GM18517 (cell line): ENCODE measurements around the gene RMRP.
"Not testable (repeated sequence)": the region's sequence is repeated elsewhere in the genome, so short reads cannot be mapped to it uniquely, and the experiment has no call there.

Experiments used
- ATAC-seq: cut with Tn5 transposase; IDR thresholded peaks from one replicate; pipeline ENCODE4 v1.9.1; 2021; ENCODE audit warnings: mild to moderate bottlenecking, moderate library complexity; ENCODE audit not compliant: unreplicated experiment

The RMRP gene

GRCh38 chr9:35615981-35616680 is 41.7 kb downstream of the RMRP start:
- no peak for ATAC-seq

- no peak for ATAC-seq
Observed at GRCh38 chr9:35612843-35613242, 45.0 kb downstream of the RMRP start.

- not testable (repeated sequence) for ATAC-seq
Observed at GRCh38 chr9:35612066-35612465, 45.8 kb downstream of the RMRP start.

GRCh38 chr9:35611230-35611797 is 46.5 kb downstream of the RMRP start:
- ATAC-seq: no peak

- ATAC-seq: no peak
Observed at GRCh38 chr9:35609820-35610163, 48.0 kb downstream of the RMRP start.

GRCh38 chr9:35609001-35609819 is 48.6 kb downstream of the RMRP start:
- no peak for ATAC-seq

- no peak for ATAC-seq
Observed at GRCh38 chr9:35608221-35608620, 49.6 kb downstream of the RMRP start.
